ENCODE data around the gene MEI1. TPM values are rescaled to one million over a fixed set of nuclear protein-coding genes. Genes with fewer than 3 reads are reported as not detected.

The MEI1 gene
- total and polyA plus RNA-seq, 7 donors: 0.01 to 0.47 (median 0.23) TPM; not detected in 2

- 82 to 94% (median 94%) methylated on average over 2 of the region's 2 CpGs for WGBS, 3 donors
- intact Hi-C loops (cut with DNase I): no loop called here
- no peak overlapping the region for H3K27ac ChIP-seq
- H3K4me1 ChIP-seq: no peaks in the 10 kb centered on the region
- no peaks in the 10 kb centered on the region for H3K27me3 ChIP-seq (ENCODE audit: insufficient read depth in 3 of 3, low read length in 2 of 3)
- no peak for ATAC-seq
- no peaks in the 10 kb centered on the region for H3K9me3 ChIP-seq
- no peaks in the 10 kb centered on the region for H3K36me3 ChIP-seq (ENCODE audit: insufficient read depth in 1 of 2, low read depth in 1 of 2)
- no peak for TF ChIP-seq CTCF (IDR thresholded peaks at IDR 0.05)
- no peak overlapping the region for H3K4me3 ChIP-seq
- no peak for DNase-seq
Measured at GRCh38 chr22:41782751-41783150, 83.4 kb downstream of the MEI1 start.

- no peak for TF ChIP-seq CTCF (IDR thresholded peaks at IDR 0.05)
- no peak overlapping the region for H3K4me3 ChIP-seq
- H3K9me3 ChIP-seq: no peaks in the 10 kb centered on the region
- no peak for DNase-seq
- intact Hi-C loops (cut with DNase I): no loop called here
- WGBS, 3 donors: 85 to 95% (median 89%) methylated on average over 2 of the region's 2 CpGs
- no peaks in the 10 kb centered on the region for H3K36me3 ChIP-seq (ENCODE audit: insufficient read depth in 1 of 2, low read depth in 1 of 2)
- H3K27ac ChIP-seq: no peak overlapping the region
- no peaks in the 10 kb centered on the region for H3K4me1 ChIP-seq
- no peaks in the 10 kb centered on the region for H3K27me3 ChIP-seq (ENCODE audit: insufficient read depth in 3 of 3, low read length in 2 of 3)
- ATAC-seq: no peak
Measured at GRCh38 chr22:41787331-41787730, 88.0 kb downstream of the MEI1 start.

DNA sequence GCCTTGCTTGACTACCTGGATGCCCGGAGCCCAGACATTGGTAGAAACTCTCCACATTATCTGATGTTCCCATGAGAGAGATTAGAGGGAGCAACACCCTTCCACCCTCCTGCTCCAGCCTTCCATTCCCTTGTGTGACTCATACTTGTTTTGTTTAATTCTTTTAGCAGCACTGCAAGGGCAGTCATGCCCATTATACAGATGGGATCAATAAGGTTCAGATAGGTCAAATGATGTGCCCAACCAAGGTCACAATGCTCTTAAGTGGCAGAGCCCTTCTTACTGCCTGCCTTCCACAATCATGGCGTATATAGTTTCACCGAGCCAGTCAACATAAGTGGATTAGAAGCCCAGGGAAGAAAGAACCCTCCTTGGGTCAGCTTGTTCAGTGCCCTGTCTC is 94.6 kb downstream of the MEI1 start:
- intact Hi-C loops (cut with DNase I): loop anchor here in 1 of 2 donors (5.0 kb wide), 1 partner anchor 42 kb away; no protein-coding TSS in a partner anchor
- WGBS, 3 donors: 91 to 97% (median 95%) methylated on average over 3 of the region's 3 CpGs
- no peaks in the 10 kb centered on the region for H3K9me3 ChIP-seq
- H3K27me3 ChIP-seq (ENCODE audit: insufficient read depth in 3 of 3, low read length in 2 of 3): no peaks in the 10 kb centered on the region
- H3K36me3 ChIP-seq (ENCODE audit: insufficient read depth in 1 of 2, low read depth in 1 of 2): no peaks in the 10 kb centered on the region
- H3K27ac ChIP-seq: no peak overlapping the region
- no peak for TF ChIP-seq CTCF (IDR thresholded peaks at IDR 0.05)
- DNase-seq (no peak), ATAC-seq (no peak)
- H3K4me1 ChIP-seq: no peaks in the 10 kb centered on the region
- H3K4me3 ChIP-seq: no peak overlapping the region

- Histone ChIP-seq H3K27ac (peak overlapping the region; percentile 94), H3K4me1 (peaks cover 14% of the 10 kb centered on the region), H3K36me3 (ENCODE audit: insufficient read depth in 1 of 2, low read depth in 1 of 2) (no peaks in the 10 kb centered on the region), H3K27me3 (ENCODE audit: insufficient read depth in 3 of 3, low read length in 2 of 3) (no peaks in the 10 kb centered on the region), H3K9me3 (no peaks in the 10 kb centered on the region), H3K4me3 (no peak overlapping the region)
- ATAC-seq: no peak
- no peak for DNase-seq
- 89 to 100% (median 97%) methylated on average over 2 of the region's 2 CpGs for WGBS, 3 donors
- no peak for TF ChIP-seq CTCF (IDR thresholded peaks at IDR 0.05)
- intact Hi-C loops (cut with DNase I): loop anchor here in 1 of 2 donors (5.0 kb wide), 1 partner anchor 101 kb away; the partner anchor contains the start of gene MEI1
Measured at GRCh38 chr22:41798736-41799135, 99.4 kb downstream of the MEI1 start.
